Endothelial cell (in vitro differentiated cells): ENCODE measurements around the gene TFRC. TPM values are rescaled to one million over a fixed set of nuclear protein-coding genes. Genes with fewer than 3 reads are reported as not detected.
"Not testable (repeated sequence)": the region's sequence is repeated elsewhere in the genome, so short reads cannot be mapped to it uniquely, and the experiment has no call there.

Experiments
- DNase-seq: peaks from one replicate; pipeline ENCODE4 v3.0.0; 2021; ENCODE audit warnings: low spot score
- H3K27ac Mint-ChIP-seq: one replicate; pipeline ENCODE4 v1.8.0; 2021; ENCODE audit warnings: mixed read lengths, inconsistent platforms; ENCODE audit not compliant: unreplicated experiment
- H3K27me3 Mint-ChIP-seq: one replicate; pipeline ENCODE4 v1.8.0; 2021; ENCODE audit warnings: mild to moderate bottlenecking, moderate library complexity, mixed read lengths, inconsistent platforms; ENCODE audit not compliant: unreplicated experiment
- H3K36me3 Mint-ChIP-seq: one replicate; pipeline ENCODE4 v1.8.0; 2021; ENCODE audit warnings: mild to moderate bottlenecking, low read depth, mixed read lengths, inconsistent platforms; ENCODE audit not compliant: unreplicated experiment
- H3K4me1 Mint-ChIP-seq: one replicate; pipeline ENCODE4 v1.8.0; 2021; ENCODE audit warnings: mild to moderate bottlenecking, mixed read lengths, inconsistent platforms; ENCODE audit not compliant: unreplicated experiment
- H3K4me3 Mint-ChIP-seq: one replicate; pipeline ENCODE4 v1.8.0; 2021; ENCODE audit warnings: mild to moderate bottlenecking, mixed read lengths, inconsistent platforms; ENCODE audit not compliant: unreplicated experiment
- H3K9me3 Mint-ChIP-seq: one replicate; pipeline ENCODE4 v1.8.0; 2021; ENCODE audit warnings: mixed read lengths, inconsistent platforms; ENCODE audit not compliant: unreplicated experiment
- CTCF ChIP-seq: fragments of 200-600 bp; sonication (generic); IDR thresholded peaks from one replicate; pipeline ENCODE4 v1.5.0; 2021; ENCODE audit warnings: antibody characterized with exemption; ENCODE audit not compliant: unreplicated experiment
- total RNA-seq: library from RNA; stranded (reverse); fragmentation: NEBNext Ultra II Directional; extraction: Animal tissue kit (Norgen Biotek cat#: 25700); gene quantifications from one replicate; pipeline ENCODE4 v1.2.1, GENCODE V29; 2021; ENCODE audit not compliant: unreplicated experiment

TFRC gene
- total RNA-seq, 1 donor from 2014 or later: 23.5 TPM

GRCh38 chr3:196008387-196008786 is 73.5 kb downstream of the TFRC start:
- no peak for TF ChIP-seq CTCF
- Mint-ChIP-seq H3K4me1 (no peaks in the 10 kb centered on the region), H3K27ac (no peak overlapping the region), H3K9me3 (no peaks in the 10 kb centered on the region), H3K4me3 (no peak overlapping the region), H3K27me3 (peaks cover 4% of the 10 kb centered on the region), H3K36me3 (no peaks in the 10 kb centered on the region)
- no peak for DNase-seq

- Mint-ChIP-seq H3K4me1 (no peaks in the 10 kb centered on the region), H3K4me3 (peak overlapping the region; percentile 26)
These were observed 74.0 kb downstream of the TFRC start for GRCh38 chr3:196007744-196008335.

GRCh38 chr3:196005338-196005737 is 76.6 kb downstream of the TFRC start:
- not testable (repeated sequence) for H3K4me1 Mint-ChIP-seq, DNase-seq, H3K9me3 Mint-ChIP-seq, H3K36me3 Mint-ChIP-seq, H3K27ac Mint-ChIP-seq, H3K4me3 Mint-ChIP-seq
- H3K27me3 Mint-ChIP-seq: peaks cover 10% of the 10 kb centered on the region

More at GRCh38 chr3:196007744-196008335, 74.0 kb downstream of the TFRC start:
- Mint-ChIP-seq H3K9me3 (no peaks in the 10 kb centered on the region), H3K36me3 (no peaks in the 10 kb centered on the region), H3K27ac (no peak overlapping the region), H3K27me3 (peaks cover 4% of the 10 kb centered on the region)
- TF ChIP-seq CTCF: no peak
- DNase-seq: no peak

- H3K27me3 Mint-ChIP-seq: peaks cover 10% of the 10 kb centered on the region
- not testable (repeated sequence) for H3K4me1 Mint-ChIP-seq, H3K9me3 Mint-ChIP-seq, H3K36me3 Mint-ChIP-seq, H3K4me3 Mint-ChIP-seq, DNase-seq, H3K27ac Mint-ChIP-seq
These were observed 77.4 kb downstream of the TFRC start for GRCh38 chr3:196004359-196005052.

GRCh38 chr3:196003611-196004010 is 78.3 kb downstream of the TFRC start:
- no peak overlapping the region for H3K4me3 Mint-ChIP-seq
- H3K9me3 Mint-ChIP-seq: peaks cover 7% of the 10 kb centered on the region
- H3K4me1 Mint-ChIP-seq: no peaks in the 10 kb centered on the region
- no peak overlapping the region for H3K27ac Mint-ChIP-seq
- peaks cover 10% of the 10 kb centered on the region for H3K27me3 Mint-ChIP-seq
- no peak for TF ChIP-seq CTCF
- DNase-seq: no peak
- peaks cover 3% of the 10 kb centered on the region for H3K36me3 Mint-ChIP-seq

GRCh38 chr3:196002721-196003120 is 79.2 kb downstream of the TFRC start:
- H3K27me3 Mint-ChIP-seq: peaks cover 10% of the 10 kb centered on the region
- not testable (repeated sequence) for H3K27ac Mint-ChIP-seq, H3K36me3 Mint-ChIP-seq, DNase-seq, H3K9me3 Mint-ChIP-seq, H3K4me3 Mint-ChIP-seq, H3K4me1 Mint-ChIP-seq

- H3K9me3 Mint-ChIP-seq, H3K36me3 Mint-ChIP-seq, H3K4me3 Mint-ChIP-seq, H3K4me1 Mint-ChIP-seq, H3K27ac Mint-ChIP-seq, DNase-seq: not testable (repeated sequence)
- H3K27me3 Mint-ChIP-seq: peaks cover 10% of the 10 kb centered on the region
These were observed 80.7 kb downstream of the TFRC start for GRCh38 chr3:196001240-196001639.

- H3K27me3 Mint-ChIP-seq: peaks cover 10% of the 10 kb centered on the region
- not testable (repeated sequence) for H3K4me1 Mint-ChIP-seq, H3K4me3 Mint-ChIP-seq, H3K9me3 Mint-ChIP-seq, DNase-seq, H3K27ac Mint-ChIP-seq, H3K36me3 Mint-ChIP-seq
These were observed 81.4 kb downstream of the TFRC start for GRCh38 chr3:196000360-196000950.
